ENCODE measurements around the gene RYR3.
"Not testable (repeated sequence)": the region's sequence is repeated elsewhere in the genome, so short reads cannot be mapped to it uniquely, and the experiment has no call there.

RYR3 gene

DNA sequence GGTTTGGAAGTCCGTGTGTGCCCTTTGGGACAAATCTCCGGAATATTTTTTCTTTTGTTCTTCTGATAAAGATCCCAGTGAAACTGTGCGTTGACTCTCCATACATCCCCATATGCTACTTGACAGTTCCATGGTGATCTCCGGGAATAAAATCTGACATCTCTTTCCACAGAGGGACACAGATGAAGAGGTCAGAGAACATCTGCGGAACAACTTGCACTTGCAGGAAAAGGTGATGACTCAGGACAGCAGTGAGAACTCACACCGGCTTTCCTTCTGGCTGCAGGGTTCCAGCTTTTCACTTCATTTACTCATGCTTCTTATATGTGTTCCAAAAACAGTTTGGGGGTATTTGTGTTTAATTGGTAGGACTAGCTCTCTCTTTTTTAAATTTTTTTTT lies 500.0 kb downstream of the RYR3 start:
- H4K20me1 ChIP-seq (ENCODE audit: insufficient read depth), result no peaks in the 10 kb centered on the region
- no peaks in the 10 kb centered on the region for H3K36me3 ChIP-seq (ENCODE audit: insufficient read depth)
- H3K79me2 ChIP-seq (ENCODE audit: insufficient read depth, low read depth), result no peaks in the 10 kb centered on the region
- H3K27me3 ChIP-seq (ENCODE audit: insufficient read depth, low read depth), result no peaks in the 10 kb centered on the region
- H3K4me3 ChIP-seq (IDR thresholded peaks at IDR 0.05; ENCODE audit: insufficient read depth, low read depth, low read length), result no peak overlapping the region
- no peak overlapping the region for H2AFZ ChIP-seq (ENCODE audit: low read depth)
- H3K4me1 ChIP-seq (ENCODE audit: low read depth, poor library complexity, severe bottlenecking), result no peaks in the 10 kb centered on the region
- TF ChIP-seq, protein P1, sequence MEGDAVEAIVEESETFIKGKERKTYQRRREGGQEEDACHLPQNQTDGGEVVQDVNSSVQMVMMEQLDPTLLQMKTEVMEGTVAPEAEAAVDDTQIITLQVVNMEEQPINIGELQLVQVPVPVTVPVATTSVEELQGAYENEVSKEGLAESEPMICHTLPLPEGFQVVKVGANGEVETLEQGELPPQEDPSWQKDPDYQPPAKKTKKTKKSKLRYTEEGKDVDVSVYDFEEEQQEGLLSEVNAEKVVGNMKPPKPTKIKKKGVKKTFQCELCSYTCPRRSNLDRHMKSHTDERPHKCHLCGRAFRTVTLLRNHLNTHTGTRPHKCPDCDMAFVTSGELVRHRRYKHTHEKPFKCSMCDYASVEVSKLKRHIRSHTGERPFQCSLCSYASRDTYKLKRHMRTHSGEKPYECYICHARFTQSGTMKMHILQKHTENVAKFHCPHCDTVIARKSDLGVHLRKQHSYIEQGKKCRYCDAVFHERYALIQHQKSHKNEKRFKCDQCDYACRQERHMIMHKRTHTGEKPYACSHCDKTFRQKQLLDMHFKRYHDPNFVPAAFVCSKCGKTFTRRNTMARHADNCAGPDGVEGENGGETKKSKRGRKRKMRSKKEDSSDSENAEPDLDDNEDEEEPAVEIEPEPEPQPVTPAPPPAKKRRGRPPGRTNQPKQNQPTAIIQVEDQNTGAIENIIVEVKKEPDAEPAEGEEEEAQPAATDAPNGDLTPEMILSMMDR (conservative IDR thresholded peaks at IDR 0.05; ENCODE audit: low read depth, low read length), result no peak
- H3K4me2 ChIP-seq, result no peak overlapping the region
- H3K27ac ChIP-seq, result no peak overlapping the region
- H3K9ac ChIP-seq, result no peak overlapping the region

DNA sequence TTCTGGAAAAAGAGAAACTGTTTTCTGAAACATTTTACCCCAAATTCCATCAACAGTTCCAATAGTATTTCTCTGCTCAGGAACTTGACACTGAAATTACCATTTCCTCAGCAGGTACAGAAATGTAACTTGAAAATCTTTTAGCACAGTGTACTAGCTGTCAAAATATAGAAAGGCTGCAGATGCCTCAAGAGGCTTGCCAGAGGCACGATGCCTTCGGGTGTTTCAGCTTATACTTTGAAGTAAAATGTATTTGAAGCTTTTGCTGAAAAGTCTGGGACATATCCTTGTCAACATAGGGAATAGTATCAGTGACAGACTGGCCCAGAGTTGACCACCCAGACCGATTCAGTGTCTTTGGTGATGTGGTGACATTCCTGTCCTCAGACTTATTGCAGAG lies 503.1 kb downstream of the RYR3 start:
- Histone ChIP-seq H2AFZ (ENCODE audit: low read depth) (no peak overlapping the region), H3K4me1 (ENCODE audit: low read depth, poor library complexity, severe bottlenecking) (no peaks in the 10 kb centered on the region), H3K9ac (no peak overlapping the region), H4K20me1 (ENCODE audit: insufficient read depth) (no peaks in the 10 kb centered on the region), H3K79me2 (ENCODE audit: insufficient read depth, low read depth) (no peaks in the 10 kb centered on the region), H3K27ac (no peak overlapping the region), H3K36me3 (ENCODE audit: insufficient read depth) (no peaks in the 10 kb centered on the region), H3K4me3 (IDR thresholded peaks at IDR 0.05; ENCODE audit: insufficient read depth, low read depth, low read length) (no peak overlapping the region), H3K27me3 (ENCODE audit: insufficient read depth, low read depth) (no peaks in the 10 kb centered on the region), H3K4me2 (no peak overlapping the region)
- TF ChIP-seq, protein P1 (conservative IDR thresholded peaks at IDR 0.05; ENCODE audit: low read depth, low read length), result no peak

DNA sequence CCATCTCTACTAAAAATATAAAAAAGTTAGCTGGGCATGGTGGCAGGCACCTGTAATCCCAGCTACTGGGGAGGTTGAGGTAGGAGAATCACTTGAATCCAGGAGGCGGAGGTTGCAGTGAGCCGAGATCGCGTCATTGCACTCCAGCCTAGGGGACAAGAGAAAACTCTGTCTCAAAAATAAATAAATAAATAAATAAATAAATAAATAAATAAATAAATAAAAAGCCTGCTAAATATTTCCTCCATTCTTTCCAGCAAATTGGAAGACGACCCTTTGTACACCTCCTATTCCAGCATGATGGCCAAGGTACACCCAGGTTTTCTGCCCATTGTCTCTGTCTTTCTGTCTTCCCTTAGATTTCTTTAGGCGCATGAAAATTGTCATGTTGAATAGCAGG lies 508.7 kb downstream of the RYR3 start:
- H3K4me3 ChIP-seq (IDR thresholded peaks at IDR 0.05; ENCODE audit: insufficient read depth, low read depth, low read length); H3K4me1 ChIP-seq (ENCODE audit: low read depth, poor library complexity, severe bottlenecking); H3K36me3 ChIP-seq (ENCODE audit: insufficient read depth); H3K27me3 ChIP-seq (ENCODE audit: insufficient read depth, low read depth); H3K4me2 ChIP-seq; H3K9ac ChIP-seq; H4K20me1 ChIP-seq (ENCODE audit: insufficient read depth); H3K27ac ChIP-seq; H2AFZ ChIP-seq (ENCODE audit: low read depth); H3K79me2 ChIP-seq (ENCODE audit: insufficient read depth, low read depth): not testable (repeated sequence)

DNA sequence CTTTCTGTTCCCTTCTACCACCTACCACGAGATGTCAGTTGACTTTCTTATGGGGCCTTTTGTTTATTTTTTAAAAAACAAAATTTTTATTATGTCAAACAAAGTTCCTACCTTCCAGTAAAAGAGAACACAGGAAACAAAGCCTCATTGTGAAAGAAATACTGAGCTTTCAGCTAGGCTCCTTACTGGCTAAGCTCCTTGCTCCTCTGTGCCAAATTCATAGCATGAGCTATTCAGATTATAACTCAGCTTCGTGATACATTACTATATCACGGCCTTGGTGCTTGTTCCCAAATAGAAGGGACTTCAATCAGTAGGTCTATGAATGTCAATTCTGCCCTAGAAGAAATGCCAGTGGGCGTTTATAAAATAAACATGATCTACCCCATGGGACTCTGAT lies 511.7 kb downstream of the RYR3 start:
- no peak overlapping the region for H3K4me3 ChIP-seq (IDR thresholded peaks at IDR 0.05; ENCODE audit: insufficient read depth, low read depth, low read length)
- no peaks in the 10 kb centered on the region for H3K4me1 ChIP-seq (ENCODE audit: low read depth, poor library complexity, severe bottlenecking)
- no peak overlapping the region for H3K9ac ChIP-seq
- TF ChIP-seq, protein P1 (conservative IDR thresholded peaks at IDR 0.05; ENCODE audit: low read depth, low read length), result no peak
- H4K20me1 ChIP-seq (ENCODE audit: insufficient read depth), result no peaks in the 10 kb centered on the region
- H3K27ac ChIP-seq, result no peak overlapping the region
- no peak overlapping the region for H2AFZ ChIP-seq (ENCODE audit: low read depth)
- H3K27me3 ChIP-seq (ENCODE audit: insufficient read depth, low read depth), result no peaks in the 10 kb centered on the region
- H3K36me3 ChIP-seq (ENCODE audit: insufficient read depth), result no peaks in the 10 kb centered on the region
- no peak overlapping the region for H3K4me2 ChIP-seq
- H3K79me2 ChIP-seq (ENCODE audit: insufficient read depth, low read depth), result no peaks in the 10 kb centered on the region

DNA sequence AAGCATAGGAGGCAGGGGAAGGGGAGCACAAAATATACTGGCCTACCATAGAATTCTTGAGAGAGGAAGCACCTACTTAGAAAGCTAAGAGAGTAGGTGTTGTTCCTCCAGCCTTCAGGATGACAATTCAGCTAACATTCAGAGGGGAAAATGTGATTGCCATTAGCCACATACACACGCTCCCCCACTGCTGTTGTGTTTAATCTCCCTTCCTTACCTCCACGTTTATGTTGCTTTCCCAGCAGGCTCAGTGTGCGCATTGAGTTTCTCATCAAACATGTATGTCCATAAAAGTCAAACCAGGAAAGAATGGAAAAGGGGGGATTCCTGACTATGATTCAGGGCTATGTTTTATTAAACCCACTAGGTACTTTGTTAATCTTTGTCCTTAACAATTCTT lies 512.4 kb downstream of the RYR3 start:
- H3K36me3 ChIP-seq (ENCODE audit: insufficient read depth), result no peaks in the 10 kb centered on the region
- no peaks in the 10 kb centered on the region for H3K4me1 ChIP-seq (ENCODE audit: low read depth, poor library complexity, severe bottlenecking)
- no peaks in the 10 kb centered on the region for H3K79me2 ChIP-seq (ENCODE audit: insufficient read depth, low read depth)
- H3K9ac ChIP-seq, result no peak overlapping the region
- TF ChIP-seq, protein P1 (conservative IDR thresholded peaks at IDR 0.05; ENCODE audit: low read depth, low read length), result no peak
- no peak overlapping the region for H2AFZ ChIP-seq (ENCODE audit: low read depth)
- H3K27me3 ChIP-seq (ENCODE audit: insufficient read depth, low read depth), result no peaks in the 10 kb centered on the region
- H3K27ac ChIP-seq, result no peak overlapping the region
- no peak overlapping the region for H3K4me2 ChIP-seq
- no peak overlapping the region for H3K4me3 ChIP-seq (IDR thresholded peaks at IDR 0.05; ENCODE audit: insufficient read depth, low read depth, low read length)
- H4K20me1 ChIP-seq (ENCODE audit: insufficient read depth), result no peaks in the 10 kb centered on the region
